H1 (cell line): Measurements from ENCODE around the gene CCL1.

Experiments
- CEBPB ChIP-seq: IDR thresholded peaks from 2 replicates; pipeline ENCODE4 v1.6.1; 2012; ENCODE audit warnings: low read depth, low read length
- CHD2 ChIP-seq: IDR thresholded peaks from 2 replicates; pipeline ENCODE4 v1.6.1; 2012; ENCODE audit warnings: low read length, improper control_type of control experiment
- POLR2A ChIP-seq, 2 experiments: IDR thresholded peaks; 1 replicate in 1 of 2; 2 replicates in 1 of 2; pipeline ENCODE4 v1.6.1; 2011; ENCODE audit warnings: low read depth in 2 of 2, low read length in 2 of 2, mild to moderate bottlenecking in 2 of 2; ENCODE audit errors: control extremely low read depth in 1 of 2
- POU5F1 ChIP-seq: IDR thresholded peaks from 2 replicates; pipeline ENCODE4 v1.6.1; 2011; ENCODE audit warnings: low read depth, mild to moderate bottlenecking, low read length, moderate library complexity
- SIN3A ChIP-seq, 2 experiments: IDR thresholded peaks in 1 of 2; conservative IDR thresholded peaks in 1 of 2; 2 replicates each; pipeline ENCODE4 v1.6.1; 2011 to 2012; ENCODE audit warnings: low read length in 2 of 2, improper control_type of control experiment in 1 of 2, low read depth in 1 of 2, mild to moderate bottlenecking in 1 of 2
- ZNF274 ChIP-seq: IDR thresholded peaks from 2 replicates; pipeline ENCODE4 v1.7.0; 2012; ENCODE audit warnings: low read length, borderline replicate concordance; ENCODE audit errors: extremely low read depth
- TF ChIP-seq, protein P1 (sequence below), 3 experiments: IDR thresholded peaks; 1 replicate in 2 of 3; 2 replicates in 1 of 3; pipeline versions ENCODE4 v1.5.1 to v1.6.1; 2011; ENCODE audit warnings: low read length in 3 of 3, mild to moderate bottlenecking in 3 of 3, inconsistent platforms in 2 of 3, low read depth in 1 of 3, moderate library complexity in 1 of 3; ENCODE audit not compliant: insufficient read depth in 1 of 3; ENCODE audit errors: control extremely low read depth in 1 of 3

DNA sequence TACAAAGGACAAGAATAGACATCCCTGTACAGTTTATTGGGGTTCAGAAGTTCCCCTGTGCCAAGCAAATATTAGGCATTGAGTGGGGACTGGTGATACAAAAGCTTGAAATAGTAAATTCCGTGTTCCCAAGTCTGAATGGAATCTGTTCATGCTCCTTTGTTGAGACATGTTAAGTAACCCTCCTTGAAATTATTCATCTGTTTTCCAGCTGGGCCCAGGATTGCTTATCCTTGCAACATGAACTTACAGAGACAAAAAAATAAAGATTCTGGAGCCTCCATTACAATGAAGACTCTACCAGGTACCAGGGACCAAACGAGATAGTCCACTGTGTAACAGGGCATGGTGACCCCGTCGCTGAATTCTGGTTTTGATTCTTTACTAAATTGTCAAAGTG, 49.9 kb downstream of the CCL1 start:
- TF ChIP-seq CEBPB = no peak
- no peak for TF ChIP-seq SIN3A (conservative IDR thresholded peaks at IDR 0.05 in 1 of 2, IDR thresholded peaks at IDR 0.05 in 1 of 2; ENCODE audit: low read depth in 1 of 2, low read length in 2 of 2)
- no peak for TF ChIP-seq POLR2A (IDR thresholded peaks at IDR 0.05; ENCODE audit: control extremely low read depth in 1 of 2, low read depth in 2 of 2, low read length in 2 of 2)
- TF ChIP-seq ZNF274 = no peak
- TF ChIP-seq, protein P1, sequence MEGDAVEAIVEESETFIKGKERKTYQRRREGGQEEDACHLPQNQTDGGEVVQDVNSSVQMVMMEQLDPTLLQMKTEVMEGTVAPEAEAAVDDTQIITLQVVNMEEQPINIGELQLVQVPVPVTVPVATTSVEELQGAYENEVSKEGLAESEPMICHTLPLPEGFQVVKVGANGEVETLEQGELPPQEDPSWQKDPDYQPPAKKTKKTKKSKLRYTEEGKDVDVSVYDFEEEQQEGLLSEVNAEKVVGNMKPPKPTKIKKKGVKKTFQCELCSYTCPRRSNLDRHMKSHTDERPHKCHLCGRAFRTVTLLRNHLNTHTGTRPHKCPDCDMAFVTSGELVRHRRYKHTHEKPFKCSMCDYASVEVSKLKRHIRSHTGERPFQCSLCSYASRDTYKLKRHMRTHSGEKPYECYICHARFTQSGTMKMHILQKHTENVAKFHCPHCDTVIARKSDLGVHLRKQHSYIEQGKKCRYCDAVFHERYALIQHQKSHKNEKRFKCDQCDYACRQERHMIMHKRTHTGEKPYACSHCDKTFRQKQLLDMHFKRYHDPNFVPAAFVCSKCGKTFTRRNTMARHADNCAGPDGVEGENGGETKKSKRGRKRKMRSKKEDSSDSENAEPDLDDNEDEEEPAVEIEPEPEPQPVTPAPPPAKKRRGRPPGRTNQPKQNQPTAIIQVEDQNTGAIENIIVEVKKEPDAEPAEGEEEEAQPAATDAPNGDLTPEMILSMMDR (IDR thresholded peaks at IDR 0.05; ENCODE audit: control extremely low read depth in 1 of 3, insufficient read depth in 1 of 3, low read depth in 1 of 3, low read length in 3 of 3) = no peak
- no peak for TF ChIP-seq CHD2
- no peak for TF ChIP-seq POU5F1
